SU-DHL-6 (cell line): Measurements from ENCODE around the gene TRIM66.

Experiments used
- CTCF ChIP-seq: fragments of 200-600 bp; sonication (generic); IDR thresholded peaks from one replicate; pipeline ENCODE4 v1.5.1; 2017; ENCODE audit warnings: antibody characterized with exemption, mild to moderate bottlenecking, low read length, moderate library complexity; ENCODE audit not compliant: insufficient read depth, poor library complexity, severe bottlenecking
- EZH2phosphoT487 ChIP-seq: fragments of 200-600 bp; sonication (generic), shearing (Covaris generic); conservative IDR thresholded peaks from 2 replicates; pipeline ENCODE4 v1.6.1; 2018; ENCODE audit warnings: mild to moderate bottlenecking, antibody characterized with exemption, low read length, moderate library complexity, mixed read lengths

DNA sequence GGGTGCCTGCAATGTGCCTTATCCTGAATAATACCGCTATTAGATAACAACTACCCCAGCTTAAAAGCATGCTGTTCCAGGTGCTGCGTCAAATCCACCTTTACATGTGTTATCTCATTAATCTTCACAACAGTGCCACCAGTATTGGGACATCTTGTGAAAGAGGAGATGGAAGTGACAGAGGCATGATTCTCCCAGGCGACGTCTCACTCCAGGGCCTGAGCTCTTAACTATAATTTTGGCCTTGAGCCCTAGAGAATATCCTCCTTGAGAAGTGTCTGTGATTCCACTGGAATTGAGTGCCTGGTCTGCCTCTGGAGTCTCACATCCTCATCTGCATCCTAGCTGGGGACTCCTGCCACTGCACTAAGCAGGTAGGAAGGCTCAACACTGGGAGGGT lies 43.9 kb upstream of the TRIM66 start:
- TF ChIP-seq EZH2phosphoT487 (no peak), CTCF (no peak)
